HL-60 (cell line): ENCODE measurements around the gene MYOF.

Source experiments
- DNase-seq, 2 experiments: peaks; one replicate each; pipeline ENCODE4 v3.0.0-alpha.2; 2010 to 2020; ENCODE audit warnings: low read depth in 1 of 2, low spot score in 1 of 2
- H3K27ac ChIP-seq: fragments of 250-450 bp; sonication (Bioruptor Pico); replicated peaks from 2 replicates; pipeline ENCODE4 v1.5.1; 2020; ENCODE audit warnings: mild to moderate bottlenecking, moderate library complexity
- H3K27me3 ChIP-seq: fragments of 250-450 bp; sonication (Bioruptor Pico); 2 replicates; pipeline ENCODE4 v1.5.1; 2021; ENCODE audit warnings: mild to moderate bottlenecking, moderate library complexity; ENCODE audit not compliant: insufficient read depth, poor library complexity, severe bottlenecking
- H3K4me3 ChIP-seq: replicated peaks from 2 replicates; pipeline ENCODE4 v1.5.1; 2011; ENCODE audit warnings: mild to moderate bottlenecking, control low read depth, low read length; ENCODE audit not compliant: insufficient read depth
- GABPA ChIP-seq: IDR thresholded peaks from 2 replicates; pipeline ENCODE4 v1.6.1; 2012; ENCODE audit warnings: low read depth
- POLR2AphosphoS5 ChIP-seq: IDR thresholded peaks from 2 replicates; pipeline ENCODE4 v1.6.1; 2012; ENCODE audit warnings: low read depth
- SPI1 ChIP-seq: IDR thresholded peaks from 2 replicates; pipeline ENCODE4 v1.6.1; 2012; ENCODE audit warnings: low read depth, mild to moderate bottlenecking, borderline replicate concordance
- TF ChIP-seq, protein P1 (sequence below): IDR thresholded peaks from one replicate; pipeline ENCODE4 v1.5.1; 2011; ENCODE audit warnings: low read length, control low read depth, inconsistent platforms; ENCODE audit not compliant: insufficient read depth
- TF ChIP-seq, protein P2 (sequence below): IDR thresholded peaks from 2 replicates; pipeline ENCODE4 v1.6.1; 2012; ENCODE audit warnings: low read depth; ENCODE audit not compliant: insufficient replicate concordance

Gene MYOF

DNA sequence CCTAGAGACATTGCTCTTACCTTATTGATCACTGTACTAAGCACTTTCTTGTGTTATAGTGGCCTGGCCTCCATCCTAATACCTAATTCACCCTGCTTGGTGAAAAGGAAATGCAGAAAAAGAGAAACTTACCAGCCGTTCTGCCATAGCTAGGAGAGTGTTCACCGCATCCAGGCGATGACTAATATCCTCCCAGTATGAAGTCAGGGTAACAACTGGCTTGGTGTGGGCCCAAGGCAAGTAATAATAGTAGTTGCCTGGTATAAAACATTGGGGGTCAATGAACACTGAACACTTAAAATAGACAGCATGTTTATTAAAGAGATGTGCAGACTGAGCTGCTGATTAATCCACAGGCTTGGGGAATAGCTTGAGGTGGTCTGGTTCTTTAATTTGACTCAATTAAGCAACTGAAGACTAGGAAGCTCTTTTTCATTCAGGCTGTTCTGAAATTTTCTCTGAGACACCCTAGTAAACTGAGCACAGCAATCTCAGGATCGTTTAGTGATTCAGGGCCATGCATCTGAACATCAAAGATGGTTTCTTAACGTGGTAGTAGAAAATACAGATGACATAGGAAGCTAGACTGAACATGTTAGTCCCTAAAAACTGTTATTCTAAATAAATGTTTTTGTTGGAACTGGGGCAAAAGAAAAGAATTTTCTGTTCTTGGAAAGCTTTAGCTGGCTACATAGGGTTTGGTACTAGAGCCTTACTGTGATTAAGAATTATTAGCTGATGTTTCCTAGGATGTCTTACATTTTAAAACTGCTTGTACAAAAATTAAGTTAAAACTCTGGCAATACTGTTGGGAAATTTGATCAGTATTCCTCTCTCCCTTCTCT is 102.2 kb downstream of the MYOF start:
- H3K4me3 ChIP-seq: no peak overlapping the region
- TF ChIP-seq, protein P1, sequence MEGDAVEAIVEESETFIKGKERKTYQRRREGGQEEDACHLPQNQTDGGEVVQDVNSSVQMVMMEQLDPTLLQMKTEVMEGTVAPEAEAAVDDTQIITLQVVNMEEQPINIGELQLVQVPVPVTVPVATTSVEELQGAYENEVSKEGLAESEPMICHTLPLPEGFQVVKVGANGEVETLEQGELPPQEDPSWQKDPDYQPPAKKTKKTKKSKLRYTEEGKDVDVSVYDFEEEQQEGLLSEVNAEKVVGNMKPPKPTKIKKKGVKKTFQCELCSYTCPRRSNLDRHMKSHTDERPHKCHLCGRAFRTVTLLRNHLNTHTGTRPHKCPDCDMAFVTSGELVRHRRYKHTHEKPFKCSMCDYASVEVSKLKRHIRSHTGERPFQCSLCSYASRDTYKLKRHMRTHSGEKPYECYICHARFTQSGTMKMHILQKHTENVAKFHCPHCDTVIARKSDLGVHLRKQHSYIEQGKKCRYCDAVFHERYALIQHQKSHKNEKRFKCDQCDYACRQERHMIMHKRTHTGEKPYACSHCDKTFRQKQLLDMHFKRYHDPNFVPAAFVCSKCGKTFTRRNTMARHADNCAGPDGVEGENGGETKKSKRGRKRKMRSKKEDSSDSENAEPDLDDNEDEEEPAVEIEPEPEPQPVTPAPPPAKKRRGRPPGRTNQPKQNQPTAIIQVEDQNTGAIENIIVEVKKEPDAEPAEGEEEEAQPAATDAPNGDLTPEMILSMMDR: no peak
- TF ChIP-seq POLR2AphosphoS5 (no peak), GABPA (no peak), SPI1 (no peak)
- TF ChIP-seq, protein P2, sequence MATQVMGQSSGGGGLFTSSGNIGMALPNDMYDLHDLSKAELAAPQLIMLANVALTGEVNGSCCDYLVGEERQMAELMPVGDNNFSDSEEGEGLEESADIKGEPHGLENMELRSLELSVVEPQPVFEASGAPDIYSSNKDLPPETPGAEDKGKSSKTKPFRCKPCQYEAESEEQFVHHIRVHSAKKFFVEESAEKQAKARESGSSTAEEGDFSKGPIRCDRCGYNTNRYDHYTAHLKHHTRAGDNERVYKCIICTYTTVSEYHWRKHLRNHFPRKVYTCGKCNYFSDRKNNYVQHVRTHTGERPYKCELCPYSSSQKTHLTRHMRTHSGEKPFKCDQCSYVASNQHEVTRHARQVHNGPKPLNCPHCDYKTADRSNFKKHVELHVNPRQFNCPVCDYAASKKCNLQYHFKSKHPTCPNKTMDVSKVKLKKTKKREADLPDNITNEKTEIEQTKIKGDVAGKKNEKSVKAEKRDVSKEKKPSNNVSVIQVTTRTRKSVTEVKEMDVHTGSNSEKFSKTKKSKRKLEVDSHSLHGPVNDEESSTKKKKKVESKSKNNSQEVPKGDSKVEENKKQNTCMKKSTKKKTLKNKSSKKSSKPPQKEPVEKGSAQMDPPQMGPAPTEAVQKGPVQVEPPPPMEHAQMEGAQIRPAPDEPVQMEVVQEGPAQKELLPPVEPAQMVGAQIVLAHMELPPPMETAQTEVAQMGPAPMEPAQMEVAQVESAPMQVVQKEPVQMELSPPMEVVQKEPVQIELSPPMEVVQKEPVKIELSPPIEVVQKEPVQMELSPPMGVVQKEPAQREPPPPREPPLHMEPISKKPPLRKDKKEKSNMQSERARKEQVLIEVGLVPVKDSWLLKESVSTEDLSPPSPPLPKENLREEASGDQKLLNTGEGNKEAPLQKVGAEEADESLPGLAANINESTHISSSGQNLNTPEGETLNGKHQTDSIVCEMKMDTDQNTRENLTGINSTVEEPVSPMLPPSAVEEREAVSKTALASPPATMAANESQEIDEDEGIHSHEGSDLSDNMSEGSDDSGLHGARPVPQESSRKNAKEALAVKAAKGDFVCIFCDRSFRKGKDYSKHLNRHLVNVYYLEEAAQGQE: no peak
- no peak overlapping the region for H3K27ac ChIP-seq
- H3K27me3 ChIP-seq: no peaks in the 10 kb centered on the region
- no peak for DNase-seq

DNA sequence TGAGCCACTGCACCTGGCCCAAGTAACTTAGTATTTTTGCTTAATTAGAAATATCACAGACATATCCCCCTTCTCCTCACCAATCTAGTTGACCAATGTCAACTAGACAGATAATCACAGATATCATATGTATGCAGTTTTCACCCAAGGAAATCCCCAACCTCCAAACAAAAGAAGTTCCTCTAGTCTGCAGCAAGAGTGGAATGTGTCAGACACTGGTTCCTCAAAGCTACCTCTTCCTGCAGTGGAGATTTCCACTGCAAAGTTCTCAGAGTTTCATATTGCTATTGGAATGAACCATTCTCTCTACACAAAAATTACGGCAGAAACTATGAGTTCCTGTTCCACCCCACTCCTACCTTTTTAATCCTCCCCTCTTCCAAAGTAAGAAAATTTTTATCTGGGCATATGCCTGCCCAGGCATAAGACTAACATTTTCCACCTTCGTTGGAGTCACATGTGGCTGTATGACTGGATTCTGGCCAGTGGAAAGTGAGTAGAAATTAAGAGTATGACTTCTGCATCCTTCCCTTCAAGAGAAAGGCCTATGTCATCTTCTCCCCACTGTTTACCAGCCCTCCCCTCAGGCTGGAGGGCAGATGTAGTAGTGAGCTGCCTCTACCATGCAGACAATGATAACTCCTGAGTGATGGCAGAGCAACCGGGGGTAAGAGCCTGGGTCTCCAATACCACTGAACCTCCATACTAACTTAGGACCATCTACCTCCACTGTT is 103.0 kb downstream of the MYOF start:
- no peak for DNase-seq
- Histone ChIP-seq H3K4me3 (no peak overlapping the region), H3K27me3 (no peaks in the 10 kb centered on the region), H3K27ac (no peak overlapping the region)
- TF ChIP-seq, protein P1: no peak
- TF ChIP-seq GABPA (no peak), POLR2AphosphoS5 (no peak), SPI1 (no peak)
- TF ChIP-seq, protein P2: no peak

DNA sequence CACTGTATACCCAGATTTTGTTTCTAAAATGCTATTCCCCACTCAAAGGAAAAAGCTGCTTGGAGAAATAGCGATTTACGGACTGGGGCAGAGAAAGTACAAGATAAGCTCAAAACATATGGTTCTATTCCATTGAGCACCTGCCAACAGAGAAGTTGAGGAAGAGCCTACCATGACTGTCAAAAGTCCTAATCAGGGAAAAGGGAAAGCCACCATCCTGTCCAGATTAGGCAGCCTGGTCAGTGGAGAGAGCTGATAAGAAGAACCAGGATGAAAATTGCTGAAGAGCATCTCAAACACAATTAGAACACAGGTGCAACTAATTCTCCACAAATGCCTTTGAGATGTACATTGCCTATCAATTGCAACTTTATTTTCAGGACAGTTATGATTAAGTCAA is 104.1 kb downstream of the MYOF start:
- TF ChIP-seq, protein P1: no peak
- TF ChIP-seq, protein P2: no peak
- no peak for TF ChIP-seq GABPA
- no peak for TF ChIP-seq SPI1
- no peak for TF ChIP-seq POLR2AphosphoS5
- H3K4me3 ChIP-seq: no peak overlapping the region
- DNase-seq: no peak
- no peak overlapping the region for H3K27ac ChIP-seq
- no peaks in the 10 kb centered on the region for H3K27me3 ChIP-seq
